Ascending aorta (tissue), 2 donors: ENCODE measurements around the gene NECAP2. TPM values are rescaled to one million over a fixed set of nuclear protein-coding genes. Genes with fewer than 3 reads are reported as not detected.
"Not testable (repeated sequence)": the region's sequence is repeated elsewhere in the genome, so short reads cannot be mapped to it uniquely, and the experiment has no call there.

Experiments used
- DNase-seq, 2 donors: peaks; one replicate each; pipeline ENCODE4 v3.0.0-alpha.2; 2019; ENCODE audit warnings: low spot score in 2 of 2
- H3K27ac ChIP-seq, 2 donors: fragments of 200-600 bp; sonication (generic); one replicate each; pipeline ENCODE4 v1.5.1; 2016 to 2017; ENCODE audit warnings: mild to moderate bottlenecking in 1 of 2
- H3K27me3 ChIP-seq: fragments of 200-600 bp; sonication (generic); one replicate; pipeline ENCODE4 v1.5.1; 2017
- H3K36me3 ChIP-seq, 2 donors: fragments of 200-600 bp; sonication (generic); one replicate each; pipeline ENCODE4 v1.5.1; 2016
- H3K4me1 ChIP-seq, 2 donors: fragments of 200-600 bp; sonication (generic); one replicate each; pipeline ENCODE4 v1.5.1; 2016 to 2017; ENCODE audit warnings: mild to moderate bottlenecking in 1 of 2
- H3K4me3 ChIP-seq, 2 donors: fragments of 200-600 bp; sonication (generic); one replicate each; pipeline ENCODE4 v1.5.1; 2016 to 2017; ENCODE audit warnings: mild to moderate bottlenecking in 1 of 2
- H3K9me3 ChIP-seq, 2 donors: fragments of 200-600 bp; sonication (generic); one replicate each; pipeline ENCODE4 v1.5.1; 2016
- intact Hi-C: fragments of 100-400 bp; cut with DNase I; formaldehyde crosslinking; loops from one replicate; pipeline ENCODE4 v1.15.1; 2023
- total RNA-seq: library from RNA; depleted of rRNA; stranded (reverse); fragments of >200 nt; gene quantifications from one replicate; pipeline ENCODE4 v1.1.0, GENCODE V29; 2016
- TF ChIP-seq, protein P1 (sequence below), 3 experiments: fragments of 200-600 bp in 2 of 3; fragments of 450-650 bp in 1 of 3; sonication (generic) in 2 of 3; IDR thresholded peaks; one replicate each; pipeline ENCODE4 v1.5.1; 2016 to 2019; ENCODE audit warnings: antibody characterized with exemption in 3 of 3, mild to moderate bottlenecking in 1 of 3, moderate library complexity in 1 of 3

The NECAP2 gene
- total RNA-seq, 1 donor from 2014 or later, result 28.6 TPM

DNA sequence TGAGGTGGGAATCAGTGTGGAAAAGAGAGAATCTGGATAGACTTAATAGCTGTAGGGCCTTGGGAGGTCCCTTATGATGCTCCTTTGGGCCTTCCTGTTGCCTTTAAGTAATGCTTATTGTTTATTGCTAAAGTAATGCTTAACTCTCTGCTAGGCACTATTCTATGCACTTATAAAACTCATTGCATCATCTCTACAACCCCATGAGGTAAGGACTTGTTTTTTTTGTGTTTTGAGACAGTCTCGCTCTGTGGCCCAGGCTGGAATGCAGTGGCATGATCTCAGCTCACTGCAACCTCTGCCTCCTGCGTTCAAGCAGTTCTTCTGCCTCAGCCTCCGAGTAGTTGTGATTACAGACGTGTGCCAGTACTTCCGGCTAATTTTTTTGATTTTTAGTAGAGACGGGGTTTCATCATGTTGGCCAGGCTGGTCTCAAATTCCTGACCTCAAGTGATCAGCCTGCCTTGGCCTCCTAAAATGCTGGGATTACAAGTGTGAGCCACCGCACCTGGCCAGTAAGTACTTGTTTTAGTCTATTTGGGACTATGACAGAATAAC is 22.3 kb downstream of the NECAP2 start:
- no peak for DNase-seq
- H3K36me3 ChIP-seq, result peaks cover 31 to 37% of the 10 kb centered on the region in 2 donors

DNA sequence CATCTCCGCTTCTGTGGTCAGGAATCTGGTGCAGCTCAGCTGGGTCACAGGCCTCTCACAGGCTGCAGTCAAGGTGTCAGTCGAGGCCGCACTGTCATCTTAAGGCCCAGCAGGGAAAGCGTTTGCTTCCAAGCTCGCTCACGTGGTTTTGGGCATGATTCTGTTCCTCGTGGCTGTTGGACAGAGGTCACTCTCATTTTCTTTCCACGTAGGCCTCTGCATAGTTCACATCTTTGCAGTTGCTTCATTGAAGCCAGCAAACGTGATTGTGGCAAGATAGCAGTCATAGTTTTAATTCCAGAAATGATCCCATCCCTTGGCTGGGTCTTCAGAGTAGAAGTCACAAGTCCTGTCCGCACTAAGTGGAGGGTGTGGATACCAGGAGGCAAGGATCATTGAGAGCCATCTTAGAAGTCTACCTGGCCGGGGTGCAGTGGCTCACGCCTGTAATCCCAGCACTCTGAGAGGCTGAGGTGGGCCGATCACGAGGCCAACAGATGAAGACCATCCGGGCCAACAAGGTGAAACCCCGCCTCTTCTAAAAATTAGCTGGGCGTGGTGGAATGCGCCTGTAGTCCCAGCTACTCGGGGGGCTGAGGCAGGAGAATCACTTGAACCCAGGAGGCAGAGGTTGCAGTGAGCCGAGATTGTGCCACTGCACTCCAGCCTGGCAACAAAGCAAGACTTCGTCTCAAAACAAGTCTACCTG is 24.5 kb downstream of the NECAP2 start:
- no peaks in the 10 kb centered on the region for H3K27me3 ChIP-seq
- intact Hi-C loops, result no loop called here
- peaks cover 17 to 19% of the 10 kb centered on the region in 2 donors for H3K36me3 ChIP-seq
- H3K9me3 ChIP-seq, result no peaks in the 10 kb centered on the region
- no peak for DNase-seq
- TF ChIP-seq, protein P1, sequence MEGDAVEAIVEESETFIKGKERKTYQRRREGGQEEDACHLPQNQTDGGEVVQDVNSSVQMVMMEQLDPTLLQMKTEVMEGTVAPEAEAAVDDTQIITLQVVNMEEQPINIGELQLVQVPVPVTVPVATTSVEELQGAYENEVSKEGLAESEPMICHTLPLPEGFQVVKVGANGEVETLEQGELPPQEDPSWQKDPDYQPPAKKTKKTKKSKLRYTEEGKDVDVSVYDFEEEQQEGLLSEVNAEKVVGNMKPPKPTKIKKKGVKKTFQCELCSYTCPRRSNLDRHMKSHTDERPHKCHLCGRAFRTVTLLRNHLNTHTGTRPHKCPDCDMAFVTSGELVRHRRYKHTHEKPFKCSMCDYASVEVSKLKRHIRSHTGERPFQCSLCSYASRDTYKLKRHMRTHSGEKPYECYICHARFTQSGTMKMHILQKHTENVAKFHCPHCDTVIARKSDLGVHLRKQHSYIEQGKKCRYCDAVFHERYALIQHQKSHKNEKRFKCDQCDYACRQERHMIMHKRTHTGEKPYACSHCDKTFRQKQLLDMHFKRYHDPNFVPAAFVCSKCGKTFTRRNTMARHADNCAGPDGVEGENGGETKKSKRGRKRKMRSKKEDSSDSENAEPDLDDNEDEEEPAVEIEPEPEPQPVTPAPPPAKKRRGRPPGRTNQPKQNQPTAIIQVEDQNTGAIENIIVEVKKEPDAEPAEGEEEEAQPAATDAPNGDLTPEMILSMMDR (IDR thresholded peaks at IDR 0.05), result no peak
- no peak overlapping the region for H3K27ac ChIP-seq
- no peak overlapping the region for H3K4me3 ChIP-seq
- H3K4me1 ChIP-seq, result no peaks in the 10 kb centered on the region

More for the DNA sequence above, 22.3 kb downstream of the NECAP2 start:
- TF ChIP-seq, protein P1 (IDR thresholded peaks at IDR 0.05), result no peak
- Histone ChIP-seq H3K27me3 (no peaks in the 10 kb centered on the region), H3K4me3 (no peak overlapping the region), H3K9me3 (no peaks in the 10 kb centered on the region), H3K4me1 (peaks cover 0 to 5% of the 10 kb centered on the region in 2 donors), H3K27ac (no peak overlapping the region)
- intact Hi-C loops, result no loop called here

GRCh38 chr1:16468558-16468957 is 28.0 kb downstream of the NECAP2 start:
- Histone ChIP-seq H3K4me1 (no peaks in the 10 kb centered on the region), H3K27ac (no peak overlapping the region), H3K4me3 (no peak overlapping the region), H3K9me3 (no peaks in the 10 kb centered on the region), H3K36me3 (peaks cover 5 to 29% of the 10 kb centered on the region in 2 donors), H3K27me3 (no peaks in the 10 kb centered on the region)
- TF ChIP-seq, protein P1 (IDR thresholded peaks at IDR 0.05), result no peak
- intact Hi-C loops, result no loop called here
- DNase-seq, result no peak

DNA sequence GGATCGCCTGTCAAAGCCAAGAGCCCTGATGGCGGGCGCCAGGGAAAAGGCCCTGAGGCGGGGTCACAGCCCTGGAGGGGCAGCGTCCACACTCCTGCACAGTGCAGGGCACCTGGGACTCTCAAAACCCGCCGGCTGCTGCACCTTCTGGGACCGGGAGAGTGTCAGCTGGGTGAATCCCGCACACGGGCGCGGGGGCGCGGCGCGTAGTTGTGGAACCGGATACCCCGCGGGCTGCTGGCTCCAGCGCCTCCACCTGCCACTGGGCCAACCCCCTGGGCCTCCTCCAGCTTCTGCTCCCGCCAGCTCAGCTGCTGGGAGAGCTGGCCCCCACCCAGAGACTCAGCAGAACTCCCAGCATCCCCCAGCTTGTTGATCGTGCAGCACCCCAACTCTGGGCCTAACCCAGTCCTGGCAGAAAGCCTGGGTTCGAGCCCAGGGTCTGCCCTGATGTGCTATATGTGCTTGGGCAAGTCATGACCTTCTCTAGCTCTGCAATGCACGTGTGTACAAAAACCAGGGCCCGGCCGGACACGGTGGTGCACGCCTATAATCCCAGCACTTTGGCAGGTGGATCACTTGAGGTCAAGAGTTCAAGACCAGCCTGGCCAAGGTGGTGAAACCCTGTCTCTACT is 33.8 kb downstream of the NECAP2 start:
- no peak overlapping the region for H3K27ac ChIP-seq
- DNase-seq, result no peak
- peaks cover 44 to 59% of the 10 kb centered on the region in 2 donors for H3K36me3 ChIP-seq
- H3K27me3 ChIP-seq, result no peaks in the 10 kb centered on the region
- no peaks in the 10 kb centered on the region for H3K4me1 ChIP-seq
- TF ChIP-seq, protein P1 (IDR thresholded peaks at IDR 0.05), result no peak
- intact Hi-C loops, result no loop called here
- no peaks in the 10 kb centered on the region for H3K9me3 ChIP-seq
- H3K4me3 ChIP-seq, result no peak overlapping the region

- intact Hi-C loops, H3K9me3 ChIP-seq, H3K27ac ChIP-seq, H3K27me3 ChIP-seq, DNase-seq, H3K4me3 ChIP-seq, H3K4me1 ChIP-seq: not testable (repeated sequence)
- H3K36me3 ChIP-seq, result peaks cover 44 to 61% of the 10 kb centered on the region in 2 donors
Observed at GRCh38 chr1:16474891-16475290, 34.4 kb downstream of the NECAP2 start.

DNA sequence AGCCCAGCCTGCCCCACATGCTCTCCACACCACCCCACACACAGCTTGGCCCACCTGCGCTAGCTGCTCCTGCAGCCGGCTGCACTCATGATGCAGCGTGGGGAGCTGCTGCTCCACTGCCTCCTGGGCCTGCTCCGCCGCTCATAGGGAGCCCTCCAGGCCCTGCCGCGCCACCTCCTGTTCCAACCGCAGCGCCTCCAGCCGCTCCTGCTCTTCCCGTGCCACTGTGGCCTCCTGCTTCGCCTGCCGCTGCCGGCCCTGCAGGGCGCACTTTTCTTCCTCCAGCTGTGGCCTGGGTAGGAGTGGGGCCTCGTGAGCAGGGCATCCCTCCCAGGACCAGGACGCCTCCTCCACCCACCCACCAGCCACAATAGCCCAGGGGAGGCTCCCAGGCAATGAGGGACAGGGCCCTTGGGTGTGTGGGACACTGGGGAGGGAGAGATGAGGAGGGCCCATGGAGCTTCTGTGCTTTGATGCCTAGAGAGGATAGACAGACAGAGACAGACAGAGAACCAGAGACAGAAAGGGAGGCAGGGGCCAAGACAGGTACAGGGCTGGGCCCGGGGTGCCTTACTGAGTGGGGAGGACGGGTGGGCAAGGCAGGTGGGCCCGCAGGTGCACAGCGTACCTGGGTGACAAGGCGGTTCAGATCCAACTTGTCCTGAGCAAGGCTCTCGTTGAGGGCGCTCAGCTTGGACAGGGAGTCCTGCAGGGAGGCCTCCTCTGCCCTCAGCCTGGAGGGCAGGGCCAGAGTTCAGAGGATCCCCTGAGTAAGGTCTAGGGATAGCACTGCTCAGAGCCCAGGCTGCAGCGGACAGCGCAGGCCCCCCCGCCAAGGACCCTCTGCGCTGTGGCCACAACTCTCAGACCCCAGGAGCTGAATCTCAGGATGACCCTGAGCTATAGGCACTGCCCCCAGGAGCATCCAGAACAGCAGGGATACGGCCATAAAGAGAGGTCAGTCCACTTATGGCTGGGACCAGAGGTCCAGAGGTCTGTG is 35.5 kb downstream of the NECAP2 start:
- H3K4me3 ChIP-seq, DNase-seq, H3K27ac ChIP-seq, H3K9me3 ChIP-seq, intact Hi-C loops, H3K4me1 ChIP-seq, H3K27me3 ChIP-seq: not testable (repeated sequence)
- H3K36me3 ChIP-seq, result peaks cover 49 to 73% of the 10 kb centered on the region in 2 donors
